HCT116 (cell line): ENCODE data around the gene BRIP1.

Experiments
- CEBPB ChIP-seq: IDR thresholded peaks from 2 replicates; pipeline ENCODE4 v1.6.1; 2012; ENCODE audit warnings: low read depth
- ELF1 ChIP-seq: IDR thresholded peaks from 2 replicates; pipeline ENCODE4 v1.6.1; 2012; ENCODE audit warnings: low read depth, borderline replicate concordance
- EZH2 ChIP-seq: fragments of 200-600 bp; sonication (generic); IDR thresholded peaks from 2 replicates; pipeline ENCODE4 v1.6.1; 2017; ENCODE audit warnings: antibody characterized with exemption, mixed run types
- EZH2phosphoT487 ChIP-seq: fragments of 200-600 bp; IDR thresholded peaks from 2 replicates; pipeline ENCODE4 v1.6.1; 2018; ENCODE audit warnings: antibody characterized with exemption, borderline replicate concordance
- JUND ChIP-seq: IDR thresholded peaks from 2 replicates; pipeline ENCODE4 v1.6.1; 2012
- POLR2A ChIP-seq: IDR thresholded peaks from 2 replicates; pipeline ENCODE4 v1.7.0; 2011; ENCODE audit warnings: borderline replicate concordance; ENCODE audit not compliant: insufficient read depth, insufficient read length; ENCODE audit errors: extremely low read depth
- POLR2AphosphoS5 ChIP-seq: IDR thresholded peaks from 2 replicates; pipeline ENCODE4 v1.6.1; 2011; ENCODE audit warnings: mild to moderate bottlenecking, low read depth, low read length, moderate library complexity
- RAD21 ChIP-seq: IDR thresholded peaks from 2 replicates; pipeline ENCODE4 v1.6.1; 2012; ENCODE audit warnings: low read depth, mild to moderate bottlenecking
- TCF7L2 ChIP-seq: IDR thresholded peaks from 2 replicates; pipeline ENCODE4 v1.7.0; 2011; ENCODE audit warnings: borderline replicate concordance, inconsistent platforms; ENCODE audit not compliant: insufficient read depth, insufficient read length; ENCODE audit errors: extremely low read depth
- YY1 ChIP-seq: IDR thresholded peaks from 2 replicates; pipeline ENCODE4 v1.6.1; 2011; ENCODE audit warnings: low read length, low read depth, moderate library complexity, mild to moderate bottlenecking; ENCODE audit not compliant: insufficient replicate concordance; ENCODE audit errors: extremely low read depth
- TF ChIP-seq, protein P1 (sequence below), 3 experiments: fragments of 200-600 bp in 1 of 3; sonication (generic) in 1 of 3; IDR thresholded peaks in 2 of 3; conservative IDR thresholded peaks in 1 of 3; 2 replicates each; pipeline ENCODE4 v1.5.1; 2012 to 2017; ENCODE audit warnings: low read depth in 2 of 3, low read length in 2 of 3, antibody characterized with exemption in 1 of 3, borderline replicate concordance in 1 of 3, control low read depth in 1 of 3, mild to moderate bottlenecking in 1 of 3, mixed read lengths in 1 of 3, mixed run types in 1 of 3, moderate library complexity in 1 of 3; ENCODE audit not compliant: insufficient read depth in 1 of 3
- TF ChIP-seq, protein P2 (sequence below): IDR thresholded peaks from 2 replicates; pipeline ENCODE4 v1.6.1; 2012

DNA sequence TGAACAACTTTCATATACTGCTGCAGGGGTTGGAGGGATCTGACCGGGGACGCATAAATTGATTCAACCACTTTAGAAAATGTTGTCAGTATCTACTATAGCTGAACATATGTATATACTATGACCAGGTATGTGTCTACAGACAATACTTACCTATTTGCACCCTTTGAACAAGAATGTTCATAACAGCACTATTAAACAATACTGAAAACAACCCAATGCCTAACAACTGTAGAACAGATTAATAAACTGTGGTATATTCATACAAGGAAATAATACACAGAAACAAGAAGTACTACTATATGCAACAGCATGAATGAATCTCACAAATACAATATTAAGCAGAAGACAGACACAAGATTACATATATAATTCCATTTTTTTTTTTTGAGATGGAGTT, 10.5 kb downstream of the BRIP1 start:
- TF ChIP-seq ELF1 (no peak), JUND (no peak), RAD21 (no peak), POLR2A (no peak), EZH2 (no peak), EZH2phosphoT487 (no peak), POLR2AphosphoS5 (no peak), CEBPB (no peak), TCF7L2 (no peak), YY1 (no peak)
- TF ChIP-seq, protein P1, sequence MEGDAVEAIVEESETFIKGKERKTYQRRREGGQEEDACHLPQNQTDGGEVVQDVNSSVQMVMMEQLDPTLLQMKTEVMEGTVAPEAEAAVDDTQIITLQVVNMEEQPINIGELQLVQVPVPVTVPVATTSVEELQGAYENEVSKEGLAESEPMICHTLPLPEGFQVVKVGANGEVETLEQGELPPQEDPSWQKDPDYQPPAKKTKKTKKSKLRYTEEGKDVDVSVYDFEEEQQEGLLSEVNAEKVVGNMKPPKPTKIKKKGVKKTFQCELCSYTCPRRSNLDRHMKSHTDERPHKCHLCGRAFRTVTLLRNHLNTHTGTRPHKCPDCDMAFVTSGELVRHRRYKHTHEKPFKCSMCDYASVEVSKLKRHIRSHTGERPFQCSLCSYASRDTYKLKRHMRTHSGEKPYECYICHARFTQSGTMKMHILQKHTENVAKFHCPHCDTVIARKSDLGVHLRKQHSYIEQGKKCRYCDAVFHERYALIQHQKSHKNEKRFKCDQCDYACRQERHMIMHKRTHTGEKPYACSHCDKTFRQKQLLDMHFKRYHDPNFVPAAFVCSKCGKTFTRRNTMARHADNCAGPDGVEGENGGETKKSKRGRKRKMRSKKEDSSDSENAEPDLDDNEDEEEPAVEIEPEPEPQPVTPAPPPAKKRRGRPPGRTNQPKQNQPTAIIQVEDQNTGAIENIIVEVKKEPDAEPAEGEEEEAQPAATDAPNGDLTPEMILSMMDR (IDR thresholded peaks at IDR 0.05 in 2 of 3, conservative IDR thresholded peaks at IDR 0.05 in 1 of 3; ENCODE audit: borderline replicate concordance in 1 of 3, insufficient read depth in 1 of 3, low read depth in 2 of 3, low read length in 2 of 3): no peak
- TF ChIP-seq, protein P2, sequence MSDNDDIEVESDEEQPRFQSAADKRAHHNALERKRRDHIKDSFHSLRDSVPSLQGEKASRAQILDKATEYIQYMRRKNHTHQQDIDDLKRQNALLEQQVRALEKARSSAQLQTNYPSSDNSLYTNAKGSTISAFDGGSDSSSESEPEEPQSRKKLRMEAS: no peak
